Thyroid gland (tissue), 4 donors: ENCODE measurements around the gene LARP6. TPM values are rescaled to one million over a fixed set of nuclear protein-coding genes. Genes with fewer than 3 reads are reported as not detected.

ENCODE experiments used
- DNase-seq, 2 donors: peaks; one replicate each; pipeline ENCODE4 v3.0.0-alpha.2; 2019
- H3K27ac ChIP-seq, 3 donors: fragments of 200-600 bp; sonication (generic); 1 replicate in 2 of 3; 2 replicates in 1 of 3; pipeline ENCODE4 v1.5.1; 2016 to 2019; ENCODE audit warnings: mild to moderate bottlenecking in 1 of 3, moderate library complexity in 1 of 3
- H3K27me3 ChIP-seq: fragments of 200-600 bp; sonication (generic); one replicate; pipeline ENCODE4 v1.5.1; 2019
- H3K36me3 ChIP-seq, 2 donors: fragments of 200-600 bp; sonication (generic); one replicate each; pipeline ENCODE4 v1.5.1; 2016 to 2019
- H3K4me1 ChIP-seq, 2 donors: fragments of 200-600 bp; sonication (generic); one replicate each; pipeline ENCODE4 v1.5.1; 2017 to 2019
- H3K4me3 ChIP-seq, 3 donors: fragments of 200-600 bp; sonication (generic); replicated peaks in 1 of 3; 1 replicate in 2 of 3; 2 replicates in 1 of 3; pipeline ENCODE4 v1.5.1; 2016; ENCODE audit warnings: mild to moderate bottlenecking in 1 of 3
- H3K9me3 ChIP-seq: fragments of 200-600 bp; sonication (generic); one replicate; pipeline ENCODE4 v1.5.1; 2017
- CTCF ChIP-seq, 6 experiments: fragments of 200-600 bp in 3 of 6; fragments of 450-650 bp in 3 of 6; sonication (generic) in 3 of 6; IDR thresholded peaks; one replicate each; pipeline ENCODE4 v1.5.1; 2016 to 2019; ENCODE audit warnings: antibody characterized with exemption in 6 of 6, mild to moderate bottlenecking in 2 of 6, inconsistent platforms in 1 of 6, moderate library complexity in 1 of 6
- POLR2A ChIP-seq, 2 donors: fragments of 450-650 bp; IDR thresholded peaks; one replicate each; pipeline ENCODE4 v1.6.1; 2017; ENCODE audit warnings: antibody characterized with exemption in 2 of 2, mild to moderate bottlenecking in 2 of 2, moderate library complexity in 1 of 2
- WGBS, 2 donors: methylation state at CpG; one replicate each; pipeline ENCODE4 v1.1.5; 2017; 5-methylcytosine and 5-hydroxymethylcytosine counted together
- intact Hi-C: fragments of 100-400 bp; cut with DNase I; formaldehyde crosslinking; loops from one replicate; pipeline ENCODE4 v1.15.1; 2023
- total RNA-seq, 4 donors: library from RNA; depleted of rRNA; stranded (reverse); fragments of >200 nt; gene quantifications; one replicate each; pipeline ENCODE4 v1.2.3, GENCODE V29; 2016

Gene LARP6
- total RNA-seq, 4 donors from 2014 or later = 70.8 to 123 (median 92.9) TPM

- intact Hi-C loops = no loop called here
- Histone ChIP-seq H3K4me3 (no peak overlapping the region), H3K27ac (no peak overlapping the region), H3K4me1 (peaks cover 10 to 37% of the 10 kb centered on the region in 2 donors), H3K36me3 (no peaks in the 10 kb centered on the region), H3K9me3 (no peaks in the 10 kb centered on the region), H3K27me3 (no peaks in the 10 kb centered on the region)
- TF ChIP-seq POLR2A (IDR thresholded peaks at IDR 0.05) (no peak), CTCF (IDR thresholded peaks at IDR 0.05) (no peak)
- WGBS, 2 donors = 59 to 77% methylated on average over 6 of the region's 6 CpGs
- no peak for DNase-seq
Observed at GRCh38 chr15:70867911-70868467, 14.0 kb upstream of the LARP6 start.

GRCh38 chr15:70866982-70867641 lies 13.2 kb upstream of the LARP6 start:
- H3K27me3 ChIP-seq = no peaks in the 10 kb centered on the region
- H3K9me3 ChIP-seq = no peaks in the 10 kb centered on the region
- WGBS, 2 donors = 91 to 95% methylated on average over 5 of the region's 5 CpGs
- peaks cover 10 to 33% of the 10 kb centered on the region in 2 donors for H3K4me1 ChIP-seq
- intact Hi-C loops = no loop called here
- no peak overlapping the region for H3K4me3 ChIP-seq
- no peaks in the 10 kb centered on the region for H3K36me3 ChIP-seq
- TF ChIP-seq CTCF (IDR thresholded peaks at IDR 0.05) (no peak), POLR2A (IDR thresholded peaks at IDR 0.05) (no peak)
- H3K27ac ChIP-seq = no peak overlapping the region
- no peak for DNase-seq

DNA sequence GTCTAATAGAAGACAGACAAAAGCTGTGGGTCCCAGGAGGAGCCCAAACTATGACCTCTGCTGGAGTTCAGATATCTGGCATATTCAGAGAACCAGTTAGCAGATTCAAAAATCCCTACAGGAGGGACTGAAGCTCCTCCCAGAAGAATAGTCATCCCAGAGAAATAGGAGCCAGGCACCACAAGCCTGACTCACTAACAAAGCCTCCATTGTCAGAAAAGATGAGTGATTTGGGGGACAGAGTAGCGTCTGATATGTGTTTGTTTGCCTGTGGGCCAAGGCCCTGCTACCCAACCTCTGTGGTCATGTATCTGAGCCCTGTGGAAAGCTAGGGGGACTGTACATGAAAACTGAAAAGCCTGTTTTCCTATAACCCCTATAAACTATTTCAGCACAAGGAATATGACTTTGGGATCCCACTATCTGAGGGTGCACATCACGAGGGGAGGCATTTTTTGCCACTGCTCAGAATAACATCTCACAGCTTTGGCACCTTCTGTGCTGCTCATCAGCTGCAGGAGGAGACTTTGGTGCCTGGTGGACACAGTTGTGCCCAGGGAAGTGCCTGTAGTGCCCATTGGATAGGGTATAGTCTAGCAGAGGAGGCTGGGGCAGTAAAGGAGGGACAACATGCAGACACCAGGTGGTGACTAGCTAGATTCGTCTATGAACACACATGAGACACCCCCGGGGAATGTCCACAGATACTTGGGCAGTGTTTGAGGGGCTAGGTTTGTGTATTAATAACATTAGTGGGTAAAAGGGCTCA lies 9.7 kb upstream of the LARP6 start:
- intact Hi-C loops = no loop called here
- TF ChIP-seq POLR2A (IDR thresholded peaks at IDR 0.05) = no peak
- TF ChIP-seq CTCF (IDR thresholded peaks at IDR 0.05) = no peak
- Histone ChIP-seq H3K27me3 (no peaks in the 10 kb centered on the region), H3K4me1 (peaks cover 0 to 13% of the 10 kb centered on the region in 2 donors), H3K36me3 (no peaks in the 10 kb centered on the region), H3K27ac (no peak overlapping the region), H3K9me3 (no peaks in the 10 kb centered on the region), H3K4me3 (no peak overlapping the region)
- DNase-seq = no peak
- 69 to 81% methylated on average over 4 of the region's 4 CpGs for WGBS, 2 donors

GRCh38 chr15:70859998-70860397 lies 6.0 kb upstream of the LARP6 start:
- Histone ChIP-seq H3K4me1 (peaks cover 10 to 21% of the 10 kb centered on the region in 2 donors), H3K27me3 (no peaks in the 10 kb centered on the region), H3K4me3 (no peak overlapping the region), H3K36me3 (no peaks in the 10 kb centered on the region), H3K9me3 (no peaks in the 10 kb centered on the region), H3K27ac (no peak overlapping the region)
- intact Hi-C loops = no loop called here
- DNase-seq = no peak
- TF ChIP-seq CTCF (IDR thresholded peaks at IDR 0.05) = no peak
- no peak for TF ChIP-seq POLR2A (IDR thresholded peaks at IDR 0.05)
- 85 to 94% methylated on average over 4 to 11 of the region's 11 CpGs for WGBS, 2 donors
